MCF 10A (cell line): ENCODE measurements around the gene SF3B2. TPM values are rescaled to one million over a fixed set of nuclear protein-coding genes. Genes with fewer than 3 reads are reported as not detected.

Source experiments
- BruUV-seq: library from RNA; stranded (reverse); fragments of 400-500 nt; replicated peaks from 2 replicates; lab custom pipeline; 2021; lab: Mats Ljungman, UMichigan
- CTCF ChIA-PET: fragments of 300-600 bp; sonication (Branson Sonifier 250); formaldehyde crosslinking; extraction: SDS; loops from one replicate; lab custom pipeline; 2021; ENCODE audit warnings: antibody characterized with exemption, inconsistent platforms; lab: Yijun Ruan, JAX
- POLR2A ChIA-PET: fragments of 300-600, 350-650 bp; sonication (Branson Sonifier 250); formaldehyde crosslinking; extraction: SDS; loops from one replicate; lab custom pipeline; 2020; ENCODE audit warnings: antibody characterized with exemption, inconsistent platforms; lab: Yijun Ruan, JAX
- DNase-seq: peaks from one replicate; pipeline ENCODE4 v3.0.0-alpha.2; 2018; ENCODE audit not compliant: unreplicated experiment
- H3K27ac Mint-ChIP-seq: one replicate; pipeline ENCODE4 v1.8.0; 2022; ENCODE audit warnings: mild to moderate bottlenecking, low read depth, mixed read lengths; ENCODE audit not compliant: unreplicated experiment
- H3K27me3 Mint-ChIP-seq: one replicate; pipeline ENCODE4 v1.8.0; 2022; ENCODE audit warnings: mixed read lengths; ENCODE audit not compliant: insufficient read depth, unreplicated experiment
- H3K36me3 Mint-ChIP-seq: one replicate; pipeline ENCODE4 v1.8.0; 2022; ENCODE audit warnings: mild to moderate bottlenecking, moderate library complexity, mixed read lengths; ENCODE audit not compliant: insufficient read depth, unreplicated experiment
- H3K4me1 Mint-ChIP-seq: one replicate; pipeline ENCODE4 v1.8.0; 2022; ENCODE audit warnings: mixed read lengths; ENCODE audit not compliant: insufficient read depth, unreplicated experiment
- H3K4me3 Mint-ChIP-seq: one replicate; pipeline ENCODE4 v1.8.0; 2022; ENCODE audit warnings: mild to moderate bottlenecking, moderate library complexity, mixed read lengths; ENCODE audit not compliant: unreplicated experiment
- H3K9me3 Mint-ChIP-seq: one replicate; pipeline ENCODE4 v1.8.0; 2022; ENCODE audit warnings: mixed read lengths; ENCODE audit not compliant: unreplicated experiment
- intact Hi-C: fragments of 100-400 bp; cut with micrococcal nuclease; formaldehyde crosslinking; loops from 2 replicates; pipeline ENCODE4 v1.14.1; 2022
- total RNA-seq: library from RNA; stranded (reverse); gene quantifications from 2 replicates; pipeline ENCODE4 v1.2.3, GENCODE V29; 2022
- TF ChIP-seq, protein P1 (sequence below): fragments of 200-600 bp; IDR thresholded peaks from one replicate; pipeline ENCODE4 v1.8.0; 2022; ENCODE audit warnings: antibody characterized with exemption, mild to moderate bottlenecking; ENCODE audit not compliant: unreplicated experiment

Gene SF3B2
- total RNA-seq, 1 experiment from 2014 or later: 241 TPM

DNA sequence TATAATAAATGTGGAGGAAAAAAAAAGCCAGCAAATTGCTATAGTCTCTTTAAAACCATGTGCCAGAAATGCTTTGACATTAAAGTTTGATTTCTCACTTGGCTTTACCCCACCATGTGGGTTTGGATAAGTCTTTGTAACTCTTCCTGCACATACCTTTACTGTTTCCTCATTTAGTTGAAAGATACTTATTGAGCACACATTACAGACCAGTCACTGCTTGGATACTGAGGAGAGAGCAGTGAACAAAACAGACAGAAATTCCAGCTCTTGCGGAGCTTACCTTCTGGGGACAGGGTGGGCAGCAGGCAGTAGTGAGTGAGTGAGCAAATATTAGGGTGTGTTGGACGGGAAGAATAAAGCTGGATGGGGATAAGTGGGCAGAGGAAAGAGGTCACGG is 31.6 kb downstream of the SF3B2 start:
- TF ChIP-seq, protein P1, sequence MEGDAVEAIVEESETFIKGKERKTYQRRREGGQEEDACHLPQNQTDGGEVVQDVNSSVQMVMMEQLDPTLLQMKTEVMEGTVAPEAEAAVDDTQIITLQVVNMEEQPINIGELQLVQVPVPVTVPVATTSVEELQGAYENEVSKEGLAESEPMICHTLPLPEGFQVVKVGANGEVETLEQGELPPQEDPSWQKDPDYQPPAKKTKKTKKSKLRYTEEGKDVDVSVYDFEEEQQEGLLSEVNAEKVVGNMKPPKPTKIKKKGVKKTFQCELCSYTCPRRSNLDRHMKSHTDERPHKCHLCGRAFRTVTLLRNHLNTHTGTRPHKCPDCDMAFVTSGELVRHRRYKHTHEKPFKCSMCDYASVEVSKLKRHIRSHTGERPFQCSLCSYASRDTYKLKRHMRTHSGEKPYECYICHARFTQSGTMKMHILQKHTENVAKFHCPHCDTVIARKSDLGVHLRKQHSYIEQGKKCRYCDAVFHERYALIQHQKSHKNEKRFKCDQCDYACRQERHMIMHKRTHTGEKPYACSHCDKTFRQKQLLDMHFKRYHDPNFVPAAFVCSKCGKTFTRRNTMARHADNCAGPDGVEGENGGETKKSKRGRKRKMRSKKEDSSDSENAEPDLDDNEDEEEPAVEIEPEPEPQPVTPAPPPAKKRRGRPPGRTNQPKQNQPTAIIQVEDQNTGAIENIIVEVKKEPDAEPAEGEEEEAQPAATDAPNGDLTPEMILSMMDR: no peak
- Mint-ChIP-seq H3K27ac (no peak overlapping the region), H3K9me3 (no peaks in the 10 kb centered on the region), H3K4me1 (peaks cover 44% of the 10 kb centered on the region), H3K4me3 (no peak overlapping the region), H3K36me3 (peaks cover 6% of the 10 kb centered on the region), H3K27me3 (no peaks in the 10 kb centered on the region)
- POLR2A ChIA-PET: interaction anchor here (0.6 kb wide), 1 partner anchor 13 kb away, joined by 3 read pairs; no protein-coding TSS in a partner anchor
- no TSS peak for BruUV-seq
- intact Hi-C loops: no loop called here
- CTCF ChIA-PET: interaction anchor here (0.8 to 0.9 kb wide), 2 partner anchors 39 to 102 kb away, joined by 3 to 4 read pairs; no protein-coding TSS in a partner anchor
- no peak for DNase-seq

DNA sequence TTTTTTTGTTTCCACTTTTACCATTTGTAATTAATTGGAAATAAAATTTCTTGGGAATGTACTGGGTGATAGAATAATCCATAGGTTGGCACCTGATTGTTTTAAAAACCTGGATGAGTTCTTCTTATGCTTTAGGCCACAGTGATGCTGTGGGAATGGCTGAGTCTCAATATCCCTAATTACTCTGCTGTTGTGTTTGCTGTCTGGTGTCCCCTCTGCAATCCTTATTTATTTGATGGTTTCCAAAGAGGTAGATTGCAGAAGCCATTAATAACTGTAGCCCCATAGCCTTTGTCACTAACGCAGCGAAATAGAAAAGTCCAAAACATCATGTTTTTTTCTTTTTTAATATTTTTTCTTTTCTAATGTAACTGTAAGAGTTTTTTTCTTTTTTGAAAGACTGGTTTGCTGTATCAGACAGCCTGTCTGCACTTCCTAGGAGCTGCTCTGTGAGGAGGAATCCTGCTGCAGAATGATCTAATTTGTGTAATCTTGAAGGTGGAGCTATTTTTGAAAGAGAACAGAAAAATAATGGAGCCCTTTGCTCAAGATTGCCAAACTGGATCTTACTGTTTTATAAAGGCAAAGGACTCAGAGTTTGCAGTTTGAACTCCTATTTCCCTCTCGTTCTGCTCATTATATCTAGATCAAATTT is 32.8 kb downstream of the SF3B2 start:
- H3K27me3 Mint-ChIP-seq: no peaks in the 10 kb centered on the region
- peaks cover 5% of the 10 kb centered on the region for H3K36me3 Mint-ChIP-seq
- ChIA-PET POLR2A (no interaction called here), CTCF (no interaction called here)
- BruUV-seq: no TSS peak
- TF ChIP-seq, protein P1: no peak
- DNase-seq: no peak
- H3K4me1 Mint-ChIP-seq: peaks cover 38% of the 10 kb centered on the region
- no peak overlapping the region for H3K27ac Mint-ChIP-seq
- intact Hi-C loops: no loop called here
- no peaks in the 10 kb centered on the region for H3K9me3 Mint-ChIP-seq
- no peak overlapping the region for H3K4me3 Mint-ChIP-seq

DNA sequence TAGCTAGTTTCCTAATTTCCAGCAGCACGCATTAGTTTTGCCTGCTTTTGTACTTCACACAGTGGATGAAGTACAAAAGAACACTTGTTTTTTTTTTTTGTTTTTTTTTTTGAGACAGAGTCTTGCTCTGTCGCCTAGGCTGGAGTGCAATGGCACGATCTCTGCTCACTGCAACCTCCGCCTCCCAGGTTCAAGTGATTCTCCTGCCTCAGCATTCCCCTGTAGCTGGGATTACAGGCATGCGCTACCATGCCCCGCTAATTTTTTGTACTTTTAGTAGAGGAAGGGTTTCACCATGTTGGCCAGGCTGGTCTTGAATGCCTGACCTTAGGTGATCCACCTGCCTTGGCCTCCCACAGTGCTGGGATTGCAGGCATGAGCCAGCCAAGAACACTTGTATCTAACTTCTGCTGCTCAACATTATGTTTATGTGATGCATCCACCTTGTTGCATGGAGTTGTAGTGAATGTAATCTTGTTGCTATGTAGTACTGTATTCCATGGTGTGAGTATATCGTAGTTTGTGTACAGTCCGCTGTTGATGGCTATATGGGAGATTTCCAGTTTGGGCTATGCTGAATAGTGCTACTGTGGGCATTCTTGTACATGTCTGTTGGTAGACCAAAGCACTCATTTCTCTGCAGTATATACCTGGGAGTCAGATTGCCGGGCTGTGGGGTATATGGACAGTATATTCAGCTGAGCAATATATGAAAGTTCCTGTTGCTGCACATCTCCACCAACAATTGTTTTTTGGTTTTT is 35.2 kb downstream of the SF3B2 start:
- BruUV-seq: no TSS peak
- Mint-ChIP-seq H3K4me1 (peaks cover 17% of the 10 kb centered on the region), H3K4me3 (no peak overlapping the region), H3K27me3 (no peaks in the 10 kb centered on the region), H3K36me3 (no peaks in the 10 kb centered on the region), H3K27ac (no peak overlapping the region), H3K9me3 (no peaks in the 10 kb centered on the region)
- intact Hi-C loops: no loop called here
- CTCF ChIA-PET: interaction anchor here (0.6 kb wide), 1 partner anchor 47 kb away, joined by 3 read pairs; no protein-coding TSS in a partner anchor
- POLR2A ChIA-PET: interaction anchor here (0.6 kb wide), 1 partner anchor 32 kb away, joined by 3 read pairs; no protein-coding TSS in a partner anchor
- TF ChIP-seq, protein P1: no peak
- DNase-seq: no peak

DNA sequence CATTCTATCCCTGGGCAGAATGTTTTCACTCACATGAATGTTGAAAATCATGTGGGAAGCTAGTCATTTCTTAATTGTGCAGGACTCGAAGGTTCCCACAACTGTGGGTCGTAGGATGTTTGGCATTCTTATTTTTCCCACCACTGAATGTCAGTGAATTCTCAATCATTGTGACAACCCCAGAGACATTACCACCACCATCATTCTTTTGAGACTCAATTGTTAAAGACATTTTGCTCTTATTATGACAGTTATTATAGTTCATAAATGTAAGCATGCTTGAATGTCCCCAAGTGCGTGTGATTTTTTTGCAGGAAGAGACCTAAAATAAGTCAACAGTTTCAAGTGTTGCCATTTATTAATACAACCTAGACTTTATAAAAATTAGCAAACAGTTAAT is 36.9 kb downstream of the SF3B2 start:
- no peak overlapping the region for H3K4me3 Mint-ChIP-seq
- no peaks in the 10 kb centered on the region for H3K9me3 Mint-ChIP-seq
- no peak for DNase-seq
- no peaks in the 10 kb centered on the region for H3K27me3 Mint-ChIP-seq
- TF ChIP-seq, protein P1: no peak
- H3K4me1 Mint-ChIP-seq: peaks cover 3% of the 10 kb centered on the region
- ChIA-PET POLR2A (no interaction called here), CTCF (interaction anchor here (0.6 to 0.9 kb wide), 4 partner anchors 9 to 774 kb away, joined by 3 read pairs; no protein-coding TSS in a partner anchor)
- intact Hi-C loops: no loop called here
- BruUV-seq: no TSS peak
- no peaks in the 10 kb centered on the region for H3K36me3 Mint-ChIP-seq
- no peak overlapping the region for H3K27ac Mint-ChIP-seq
